Tibial artery (tissue), 4 donors: ENCODE measurements around the gene PBRM1.

Experiments
- DNase-seq, 2 donors: peaks; one replicate each; pipeline ENCODE4 v3.0.0-alpha.2; 2019
- H3K27ac ChIP-seq, 2 donors: fragments of 200-600 bp; sonication (generic) in 1 of 2; 1 replicate in 1 of 2; 2 replicates in 1 of 2; pipeline ENCODE4 v1.5.1; 2018 to 2019; ENCODE audit warnings: mild to moderate bottlenecking in 1 of 2
- H3K27me3 ChIP-seq, 2 donors: fragments of 200-600 bp; sonication (generic) in 1 of 2; one replicate each; pipeline versions ENCODE4 v1.5.1 to v1.6.0; 2016 to 2019
- H3K36me3 ChIP-seq, 3 donors: fragments of 200-600 bp; sonication (generic) in 2 of 3; one replicate each; pipeline ENCODE4 v1.5.1; 2016 to 2019; ENCODE audit warnings: mild to moderate bottlenecking in 2 of 3
- H3K4me1 ChIP-seq, 4 donors: fragments of 200-600 bp; sonication (generic) in 2 of 4; 1 replicate in 3 of 4; 2 replicates in 1 of 4; pipeline ENCODE4 v1.5.1; 2016 to 2019
- H3K4me3 ChIP-seq, 2 donors: fragments of 200-600 bp; sonication (generic) in 1 of 2; 1 replicate in 1 of 2; 2 replicates in 1 of 2; pipeline ENCODE4 v1.5.1; 2018 to 2019; ENCODE audit warnings: mild to moderate bottlenecking in 2 of 2
- H3K9me3 ChIP-seq, 3 donors: fragments of 200-600 bp; sonication (generic) in 1 of 3; one replicate each; pipeline ENCODE4 v1.5.1; 2016 to 2019
- CTCF ChIP-seq, 2 experiments: fragments of 200-600 bp in 1 of 2; fragments of 450-650 bp in 1 of 2; IDR thresholded peaks; one replicate each; pipeline ENCODE4 v1.5.1; 2017 to 2019; ENCODE audit warnings: antibody characterized with exemption in 2 of 2, mild to moderate bottlenecking in 1 of 2, moderate library complexity in 1 of 2
- intact Hi-C: fragments of 100-400 bp; cut with DNase I; formaldehyde crosslinking; loops from one replicate; pipeline ENCODE4 v1.15.0; 2023; ENCODE audit warnings: low total_unique reads

PBRM1 gene

GRCh38 chr3:52495777-52496602 is 189.7 kb downstream of the PBRM1 start:
- H3K9me3 ChIP-seq, result no peaks in the 10 kb centered on the region
- peaks cover 20 to 30% (median 23%) of the 10 kb centered on the region in 3 donors for H3K36me3 ChIP-seq
- peak overlapping the region; percentile 37 to 39 for H3K4me3 ChIP-seq
- intact Hi-C loops, result no loop called here
- H3K27ac ChIP-seq, result peak overlapping the region; percentile 9 to 42
- no peak for TF ChIP-seq CTCF (IDR thresholded peaks at IDR 0.05)
- DNase-seq, result no peak
- peaks cover 0 to 16% (median 0%) of the 10 kb centered on the region in 4 donors for H3K4me1 ChIP-seq
- H3K27me3 ChIP-seq, result no peaks in the 10 kb centered on the region
